ENCODE data around the gene FDX2.

GRCh38 chr19:10306327-10306726, 9.5 kb downstream of the FDX2 start:
- TF ChIP-seq POLR2A (IDR thresholded peaks at IDR 0.05) (no peak), CTCF (IDR thresholded peaks at IDR 0.05) (no peak)
